ENCODE measurements around the gene DTX4.

The DTX4 gene

GRCh38 chr11:59172345-59173079 lies 580 bp downstream of the DTX4 start:
- CTCF ChIA-PET, result interaction anchor here (0.6 to 1.9 kb wide), 9 partner anchors 14 to 1341 kb away, joined by 3 to 13 read pairs (median 5); no protein-coding TSS in a partner anchor
- TF ChIP-seq ZNF384 (IDR thresholded peaks at IDR 0.05) (no peak), FOXM1 (IDR thresholded peaks at IDR 0.05; ENCODE audit: borderline replicate concordance) (no peak), TARDBP (IDR thresholded peaks at IDR 0.05) (no peak), LEF1 (IDR thresholded peaks at IDR 0.05; ENCODE audit: borderline replicate concordance) (no peak)
- peak; percentile 15 for DNase-seq (ENCODE audit: extremely low spot score)
- POLR2A ChIA-PET, result no interaction called here

- TF ChIP-seq FOXK2 (IDR thresholded peaks at IDR 0.05) (no peak), ARNT (IDR thresholded peaks at IDR 0.05) (no peak), CTBP1 (IDR thresholded peaks at IDR 0.05; ENCODE audit: borderline replicate concordance) (no peak), TARDBP (IDR thresholded peaks at IDR 0.05) (no peak), BHLHE40 (IDR thresholded peaks at IDR 0.05; ENCODE audit: borderline replicate concordance) (no peak), SP1 (IDR thresholded peaks at IDR 0.05) (no peak), L3MBTL2 (conservative IDR thresholded peaks at IDR 0.05) (no peak), NFRKB (IDR thresholded peaks at IDR 0.05) (no peak), PKNOX1 (IDR thresholded peaks at IDR 0.05) (no peak), SUZ12 (IDR thresholded peaks at IDR 0.05) (no peak), HDGF (IDR thresholded peaks at IDR 0.05; ENCODE audit: borderline replicate concordance) (no peak), LEF1 (IDR thresholded peaks at IDR 0.05; ENCODE audit: borderline replicate concordance) (no peak)
- no peak for DNase-seq (ENCODE audit: extremely low spot score)
- ChIA-PET POLR2A (no interaction called here), CTCF (no interaction called here)
Measured at GRCh38 chr11:59173080-59173963, 1.4 kb downstream of the DTX4 start.

GRCh38 chr11:59173964-59174663 lies 2.2 kb downstream of the DTX4 start:
- DNase-seq (ENCODE audit: extremely low spot score), result no peak
- POLR2A ChIA-PET, result no interaction called here
- TF ChIP-seq ARNT (IDR thresholded peaks at IDR 0.05) (no peak), FOXA1 (IDR thresholded peaks at IDR 0.05) (no peak), ELF4 (IDR thresholded peaks at IDR 0.05) (no peak), NFRKB (IDR thresholded peaks at IDR 0.05) (no peak)

GRCh38 chr11:59174664-59175033 lies 2.7 kb downstream of the DTX4 start:
- TF ChIP-seq ELF4 (IDR thresholded peaks at IDR 0.05) (no peak), SP1 (IDR thresholded peaks at IDR 0.05) (no peak), NFRKB (IDR thresholded peaks at IDR 0.05) (no peak), FOXM1 (IDR thresholded peaks at IDR 0.05; ENCODE audit: borderline replicate concordance) (no peak), L3MBTL2 (conservative IDR thresholded peaks at IDR 0.05) (no peak)
- DNase-seq (ENCODE audit: extremely low spot score), result no peak
- CTCF ChIA-PET, result interaction anchor here (0.6 to 1.7 kb wide), 2 partner anchors 12 to 32 kb away, joined by 3 to 6 read pairs; no protein-coding TSS in a partner anchor
- POLR2A ChIA-PET, result no interaction called here

More at GRCh38 chr11:59173964-59174663, 2.2 kb downstream of the DTX4 start:
- CTCF ChIA-PET, result interaction anchor here (1.7 kb wide), 1 partner anchor 12 kb away, joined by 6 read pairs; no protein-coding TSS in a partner anchor

- POLR2A ChIA-PET, result no interaction called here
- CTCF ChIA-PET, result interaction anchor here (0.6 to 1.7 kb wide), 2 partner anchors 11 to 31 kb away, joined by 3 to 6 read pairs; no protein-coding TSS in a partner anchor
- no peak for TF ChIP-seq TARDBP (IDR thresholded peaks at IDR 0.05)
- no peak for DNase-seq (ENCODE audit: extremely low spot score)
Measured at GRCh38 chr11:59175091-59175501, 3.2 kb downstream of the DTX4 start.

GRCh38 chr11:59176330-59176729 lies 4.4 kb downstream of the DTX4 start:
- ChIA-PET POLR2A (no interaction called here), CTCF (no interaction called here)
- DNase-seq (ENCODE audit: extremely low spot score), result no peak
- TF ChIP-seq CTBP1 (IDR thresholded peaks at IDR 0.05; ENCODE audit: borderline replicate concordance) (no peak), ARNT (IDR thresholded peaks at IDR 0.05) (no peak), PKNOX1 (IDR thresholded peaks at IDR 0.05) (no peak), L3MBTL2 (conservative IDR thresholded peaks at IDR 0.05) (no peak), LEF1 (IDR thresholded peaks at IDR 0.05; ENCODE audit: borderline replicate concordance) (no peak)

- DNase-seq (ENCODE audit: extremely low spot score), result no peak
- ChIA-PET CTCF (no interaction called here), POLR2A (no interaction called here)
- TF ChIP-seq L3MBTL2 (conservative IDR thresholded peaks at IDR 0.05) (no peak), PKNOX1 (IDR thresholded peaks at IDR 0.05) (no peak), CTBP1 (IDR thresholded peaks at IDR 0.05; ENCODE audit: borderline replicate concordance) (no peak), HDGF (IDR thresholded peaks at IDR 0.05; ENCODE audit: borderline replicate concordance) (no peak), BHLHE40 (IDR thresholded peaks at IDR 0.05; ENCODE audit: borderline replicate concordance) (no peak), SUZ12 (IDR thresholded peaks at IDR 0.05) (no peak), ZNF384 (IDR thresholded peaks at IDR 0.05) (no peak), TARDBP (IDR thresholded peaks at IDR 0.05) (no peak)
Measured at GRCh38 chr11:59178402-59178801, 6.5 kb downstream of the DTX4 start.
